NT2/D1 (cell line): Measurements from ENCODE around the gene DIAPH2.

Source experiments
- YY1 ChIP-seq: IDR thresholded peaks from 2 replicates; pipeline ENCODE4 v1.6.1; 2011; ENCODE audit not compliant: insufficient read length, insufficient read depth
- ZNF274 ChIP-seq: IDR thresholded peaks from 2 replicates; pipeline ENCODE4 v1.6.1; 2011; ENCODE audit warnings: mild to moderate bottlenecking, low read depth, low read length

GRCh38 chrX:97210501-97210900 is 525.9 kb downstream of the DIAPH2 start:
- TF ChIP-seq ZNF274 (no peak), YY1 (no peak)
